AG09309 (cell line): ENCODE data around the gene ITGB6.

Experiments used
- DNase-seq: peaks from one replicate; pipeline ENCODE4 v3.0.0-alpha.2; 2010; ENCODE audit warnings: low read depth
- H3K4me3 ChIP-seq: 2 replicates; pipeline ENCODE4 v1.5.1; 2011; ENCODE audit warnings: mild to moderate bottlenecking, low read depth, low read length, moderate library complexity; ENCODE audit not compliant: control insufficient read depth
- CTCF ChIP-seq: IDR thresholded peaks from 2 replicates; pipeline ENCODE4 v1.5.1; 2011; ENCODE audit warnings: mild to moderate bottlenecking, low read depth, low read length, inconsistent platforms; ENCODE audit not compliant: insufficient read depth, control insufficient read depth; ENCODE audit errors: missing control alignments

ITGB6 gene

GRCh38 chr2:160139350-160139749 is 60.7 kb downstream of the ITGB6 start:
- no peak for TF ChIP-seq CTCF
- no peak overlapping the region for H3K4me3 ChIP-seq
- no peak for DNase-seq

GRCh38 chr2:160138406-160138805 is 61.7 kb downstream of the ITGB6 start:
- H3K4me3 ChIP-seq = no peak overlapping the region
- DNase-seq = no peak
- TF ChIP-seq CTCF = no peak

GRCh38 chr2:160137464-160137863 is 62.6 kb downstream of the ITGB6 start:
- no peak for DNase-seq
- H3K4me3 ChIP-seq = no peak overlapping the region
- no peak for TF ChIP-seq CTCF

- no peak overlapping the region for H3K4me3 ChIP-seq
- no peak for TF ChIP-seq CTCF
- no peak for DNase-seq
Measured at GRCh38 chr2:160132761-160133160, 67.3 kb downstream of the ITGB6 start.

GRCh38 chr2:160126756-160127155 is 73.3 kb downstream of the ITGB6 start:
- H3K4me3 ChIP-seq = no peak overlapping the region
- DNase-seq = no peak
- TF ChIP-seq CTCF = no peak

- DNase-seq = no peak
- no peak for TF ChIP-seq CTCF
- no peak overlapping the region for H3K4me3 ChIP-seq
Measured at GRCh38 chr2:160126315-160126714, 73.8 kb downstream of the ITGB6 start.

- TF ChIP-seq CTCF = no peak
- no peak for DNase-seq
Measured at GRCh38 chr2:160125828-160126227, 74.2 kb downstream of the ITGB6 start.

More at GRCh38 chr2:160125828-160126227, 74.2 kb downstream of the ITGB6 start:
- H3K4me3 ChIP-seq = no peak overlapping the region
